ENCODE data around the gene MT1B. TPM values are rescaled to one million over a fixed set of nuclear protein-coding genes. Genes with fewer than 3 reads are reported as not detected.

MT1B gene
- total RNA-seq, 4 donors from 2014 or later: not detected

GRCh38 chr16:56628486-56629350 lies 23.0 kb upstream of the MT1B start:
- Histone ChIP-seq H3K36me3 (no peaks in the 10 kb centered on the region), H3K27me3 (peaks cover 0 to 35% (median 0%) of the 10 kb centered on the region in 4 donors), H3K9me3 (no peaks in the 10 kb centered on the region), H3K4me1 (peaks cover 18 to 56% (median 21%) of the 10 kb centered on the region in 3 donors), H3K27ac (peak overlapping the region in 3 of 4 donors; percentile 3 to 45 (median 39)), H3K4me3 (no peak overlapping the region)
- no peak for DNase-seq
- 49 to 58% methylated on average over 7 to 8 of the region's 9 CpGs for WGBS, 2 donors
- intact Hi-C loops (cut with DNase I): no loop called here
- TF ChIP-seq POLR2A (IDR thresholded peaks at IDR 0.05) (no peak), CTCF (IDR thresholded peaks at IDR 0.05) (no peak)

DNA sequence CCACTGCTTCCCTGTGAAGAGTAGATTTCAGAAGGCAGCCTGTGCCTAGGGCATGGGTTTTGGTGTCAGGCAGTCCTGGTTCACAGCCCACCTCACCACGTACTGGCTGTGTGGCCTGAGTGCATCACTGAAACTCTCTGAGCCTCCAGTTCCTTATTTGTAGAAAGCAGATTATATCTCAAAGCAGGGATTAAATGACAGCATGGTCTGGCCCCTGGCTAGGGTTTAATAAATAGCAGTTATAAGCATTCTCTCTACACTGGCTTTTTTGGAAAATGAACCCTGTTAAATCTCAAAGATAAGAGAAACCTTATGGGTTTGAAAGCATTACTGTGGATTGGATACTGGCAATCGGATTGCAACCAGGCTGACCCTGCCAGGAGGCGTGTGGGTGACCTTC lies 22.2 kb upstream of the MT1B start:
- H3K27ac ChIP-seq: peak overlapping the region in 2 of 4 donors; percentile 39 to 45
- no peaks in the 10 kb centered on the region for H3K9me3 ChIP-seq
- intact Hi-C loops (cut with DNase I): no loop called here
- H3K36me3 ChIP-seq: no peaks in the 10 kb centered on the region
- peaks cover 18 to 60% (median 21%) of the 10 kb centered on the region in 3 donors for H3K4me1 ChIP-seq
- H3K27me3 ChIP-seq: peaks cover 0 to 43% (median under 1%) of the 10 kb centered on the region in 4 donors
- no peak for DNase-seq
- H3K4me3 ChIP-seq: no peak overlapping the region
- WGBS, 2 donors: 80 to 82% methylated on average over 3 of the region's 3 CpGs
- no peak for TF ChIP-seq POLR2A (IDR thresholded peaks at IDR 0.05)
- no peak for TF ChIP-seq CTCF (IDR thresholded peaks at IDR 0.05)

DNA sequence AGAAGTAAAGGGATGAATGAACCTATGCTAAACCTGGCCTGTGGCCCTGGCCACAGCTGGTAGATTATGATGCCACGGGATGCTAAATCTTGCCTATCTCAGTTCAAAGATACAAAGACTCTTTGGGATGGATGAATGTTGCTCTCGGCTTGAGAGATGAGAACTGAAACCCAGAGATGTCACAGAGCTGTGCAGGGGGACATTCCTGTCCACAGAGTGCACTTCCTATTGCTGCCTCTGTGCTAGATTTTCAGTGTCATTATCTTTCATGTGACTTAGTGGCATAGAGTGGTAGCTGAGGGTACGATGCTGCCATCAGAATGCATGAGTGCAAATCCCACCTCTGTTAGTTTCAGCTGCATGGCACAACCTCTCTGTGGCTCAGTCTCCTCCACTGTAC lies 21.6 kb upstream of the MT1B start:
- whole genome bisulfite sequencing, 2 donors: 71 to 81% methylated on average over 2 to 3 of the region's 3 CpGs
- Histone ChIP-seq H3K27ac (no peak overlapping the region), H3K4me3 (no peak overlapping the region), H3K36me3 (no peaks in the 10 kb centered on the region), H3K9me3 (no peaks in the 10 kb centered on the region), H3K27me3 (peaks cover 0 to 49% (median 2%) of the 10 kb centered on the region in 4 donors), H3K4me1 (peaks cover 16 to 58% (median 21%) of the 10 kb centered on the region in 3 donors)
- intact Hi-C loops (cut with DNase I): no loop called here
- TF ChIP-seq CTCF (IDR thresholded peaks at IDR 0.05) (no peak), POLR2A (IDR thresholded peaks at IDR 0.05) (no peak)
- DNase-seq: no peak

DNA sequence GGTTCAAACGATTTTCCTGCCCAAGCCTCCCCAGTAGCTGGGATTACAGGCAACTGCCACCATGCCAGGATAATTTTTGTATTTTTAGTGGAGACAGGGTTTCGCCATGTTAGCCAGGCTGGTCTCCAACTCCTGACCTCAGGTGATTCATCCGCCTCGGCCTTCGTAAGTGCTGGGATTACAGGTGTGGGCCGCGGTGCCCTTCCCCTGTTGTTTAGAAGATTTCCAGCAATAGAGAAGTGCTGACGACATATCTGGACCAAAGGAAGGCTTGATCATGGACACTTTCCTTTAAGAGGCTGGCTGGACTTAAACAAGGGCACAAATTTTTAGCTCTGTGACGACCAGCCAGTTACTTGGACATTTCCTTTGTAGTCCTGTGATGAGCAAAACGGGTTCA lies 20.5 kb upstream of the MT1B start:
- no peaks in the 10 kb centered on the region for H3K36me3 ChIP-seq
- H3K27me3 ChIP-seq: peaks cover 0 to 51% (median 5%) of the 10 kb centered on the region in 4 donors
- no peak for TF ChIP-seq POLR2A (IDR thresholded peaks at IDR 0.05)
- intact Hi-C loops (cut with DNase I): no loop called here
- peak overlapping the region in 1 of 4 donors; percentile 83 for H3K27ac ChIP-seq
- H3K4me1 ChIP-seq: peaks cover 16 to 58% (median 19%) of the 10 kb centered on the region in 3 donors
- H3K9me3 ChIP-seq: no peaks in the 10 kb centered on the region
- H3K4me3 ChIP-seq: no peak overlapping the region
- no peak for DNase-seq
- 82 to 90% methylated on average over 8 to 9 of the region's 10 CpGs for WGBS, 2 donors

DNA sequence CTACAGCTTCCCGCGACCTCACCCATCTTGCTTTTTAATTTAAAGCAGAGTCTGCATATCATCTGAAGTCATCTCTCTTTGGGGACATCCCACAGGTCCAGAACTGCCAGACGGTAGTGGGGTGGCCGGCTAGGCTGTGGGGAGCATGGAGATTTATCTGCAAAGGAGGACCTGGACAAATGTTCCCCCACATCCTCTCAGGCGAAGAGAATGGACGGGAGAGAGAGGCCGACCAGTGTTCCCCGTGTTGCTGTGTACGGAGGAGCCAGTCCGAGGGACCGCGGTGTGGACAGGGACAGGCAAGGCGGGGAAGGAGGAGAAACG lies 19.9 kb upstream of the MT1B start:
- Histone ChIP-seq H3K4me1 (peaks cover 16 to 52% (median 16%) of the 10 kb centered on the region in 3 donors), H3K4me3 (peak overlapping the region; percentile 21 to 71 (median 53)), H3K36me3 (no peaks in the 10 kb centered on the region), H3K27ac (peak overlapping the region; percentile 42 to 87 (median 80)), H3K27me3 (peaks cover 0 to 56% (median 5%) of the 10 kb centered on the region in 4 donors), H3K9me3 (no peaks in the 10 kb centered on the region)
- intact Hi-C loops (cut with DNase I): no loop called here
- DNase-seq: no peak
- TF ChIP-seq CTCF (IDR thresholded peaks at IDR 0.05) (no peak), POLR2A (IDR thresholded peaks at IDR 0.05) (no peak)
- 35 to 45% methylated on average over 12 of the region's 14 CpGs for WGBS, 2 donors

All from esophagus squamous epithelium (tissue), 5 donors.